ENCODE results near the gene IL1RAPL2. TPM values are rescaled to one million over a fixed set of nuclear protein-coding genes. Genes with fewer than 3 reads are reported as not detected.

IL1RAPL2 gene
- total and polyA plus RNA-seq, 2 donors (not counting 3 experiments of a cell fraction or from before 2014, with no cell fraction given): not detected

- Histone ChIP-seq H3K4me2 (ENCODE audit: insufficient read depth, low read length) (no peak overlapping the region), H3K36me3 (ENCODE audit: control insufficient read depth in 2 of 2, extremely low read depth in 1 of 2, insufficient read depth in 2 of 2, low read length in 2 of 2) (no peaks in the 10 kb centered on the region), H3K4me3 (replicated peaks in 1 of 3; ENCODE audit: insufficient read depth in 1 of 3, low read depth in 1 of 3, low read length in 3 of 3) (no peak overlapping the region), H3K79me2 (ENCODE audit: control insufficient read depth, insufficient read depth, low read length) (no peaks in the 10 kb centered on the region), H2AFZ (ENCODE audit: low read depth, low read length) (no peak overlapping the region), H3K9me3 (replicated peaks; ENCODE audit: control insufficient read depth, insufficient read depth, low read length) (no peaks in the 10 kb centered on the region), H3K27ac (ENCODE audit: insufficient read depth, low read depth, low read length) (no peak overlapping the region), H3K4me1 (ENCODE audit: control insufficient read depth, extremely low read depth, insufficient read depth, low read length) (no peaks in the 10 kb centered on the region), H3K9me1 (replicated peaks; ENCODE audit: control insufficient read depth, extremely low read depth, insufficient read depth, low read length) (no peaks in the 10 kb centered on the region), H3K27me3 (ENCODE audit: control insufficient read depth in 2 of 2, insufficient read depth in 2 of 2, low read length in 2 of 2) (no peaks in the 10 kb centered on the region), H4K20me1 (replicated peaks; ENCODE audit: control insufficient read depth, extremely low read depth, insufficient read depth, low read length) (no peaks in the 10 kb centered on the region), H3K9ac (replicated peaks; ENCODE audit: extremely low read depth, insufficient read depth, low read length) (no peak overlapping the region)
- BruUV-seq (replicated peaks): no TSS peak
- DNase-seq (ENCODE audit: low read depth, low spot score): no peak
- TF ChIP-seq MAX (IDR thresholded peaks at IDR 0.05; ENCODE audit: insufficient read depth, insufficient read length): no peak
- no peak for TF ChIP-seq CTCF (IDR thresholded peaks at IDR 0.05; ENCODE audit: extremely low read depth in 1 of 2, insufficient read depth in 1 of 2, low read depth in 1 of 2, low read length in 2 of 2)
- no peak for TF ChIP-seq POLR2AphosphoS5 (IDR thresholded peaks at IDR 0.05; ENCODE audit: insufficient read depth, low read depth, low read length)
- no peak for TF ChIP-seq JUN (IDR thresholded peaks at IDR 0.05; ENCODE audit: borderline replicate concordance, insufficient read depth, insufficient read length, low read depth)
- no peak for TF ChIP-seq POLR2A (IDR thresholded peaks at IDR 0.05; ENCODE audit: low read depth, low read length)
- no peak for TF ChIP-seq EZH2 (IDR thresholded peaks at IDR 0.05; ENCODE audit: borderline replicate concordance, low read depth, low read length, severe bottlenecking)
- no peak for TF ChIP-seq FOS (IDR thresholded peaks at IDR 0.05; ENCODE audit: borderline replicate concordance, insufficient read depth, low read length)
- TF ChIP-seq MYC (IDR thresholded peaks at IDR 0.05; ENCODE audit: low read depth, low read length): no peak
- no peak for TF ChIP-seq GATA2 (IDR thresholded peaks at IDR 0.05; ENCODE audit: insufficient read depth, insufficient read length, low read depth, low read length)
- intact Hi-C loops (cut with micrococcal nuclease) (no loop called here), dilution Hi-C loops (cut with MboI; ENCODE audit: extremely low pct_ligation_motif_present, low sequenced_read_pairs) (no loop called here)
- ChIA-PET CTCF (no interaction called here), POLR2A (no interaction called here)
- no peak for FAIRE-seq
Observed at GRCh38 chrX:105179644-105180043, 613.6 kb downstream of the IL1RAPL2 start.
